ENCODE measurements around the gene TRIM6.
A peak's percentile ranks its signal among the peaks of the same experiment; 100 is the strongest.
"Not testable (repeated sequence)": the region's sequence is repeated elsewhere in the genome, so short reads cannot be mapped to it uniquely, and the experiment has no call there.

Gene TRIM6

DNA sequence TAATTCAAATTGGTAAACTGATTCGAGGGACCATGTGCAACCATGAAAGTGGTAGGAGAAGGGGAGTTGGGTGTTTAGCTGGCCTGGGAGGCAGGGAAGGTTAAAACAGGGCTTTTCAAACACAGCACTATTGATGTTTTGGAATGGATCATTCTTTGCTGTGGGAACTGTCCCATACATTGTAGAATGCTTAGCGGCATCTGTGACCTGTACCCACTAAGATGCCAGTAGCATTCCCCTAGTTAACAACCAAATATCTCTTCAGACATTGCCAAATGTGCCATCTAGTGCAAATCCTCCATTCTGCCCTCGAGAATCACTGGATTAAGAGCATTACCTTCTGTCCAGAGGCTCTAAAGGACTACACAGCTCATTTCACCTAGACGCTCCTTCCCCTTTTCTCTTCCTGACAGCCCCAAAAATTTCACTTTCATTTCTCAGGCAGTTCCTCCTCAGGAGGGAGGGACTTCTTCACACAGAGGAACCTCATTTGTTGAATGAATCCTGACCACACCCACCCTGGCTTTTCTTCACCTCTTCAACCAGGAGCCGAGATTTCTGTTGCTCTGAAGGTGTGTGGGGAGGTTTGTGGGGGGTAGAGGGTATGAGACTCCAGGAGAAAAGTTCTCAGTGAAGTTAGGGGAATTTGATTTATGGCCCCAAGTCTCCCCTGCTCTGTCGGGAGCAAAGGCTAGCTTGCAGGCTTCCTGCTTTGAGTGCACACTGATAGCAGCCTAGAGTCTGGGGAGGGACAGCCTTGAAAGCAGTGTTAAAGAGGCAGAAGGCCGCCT is 28.2 kb downstream of the TRIM6 start, which contains the start of gene TRIM34:
Gene TRIM34, plus strand, starts transcription at position 513 of the 791 bp plus-strand sequence. CDS start 7,331 bp downstream, outside the sequence.
- Mint-ChIP-seq H3K4me3 (peak within 1 kb of the TSS; percentile 96), H3K9me3 (no peaks in the 10 kb centered on the region), H3K27ac (peak within 1 kb of the TSS; percentile 94), H3K36me3 (ENCODE audit: low read depth) (peaks cover 4% of the 10 kb centered on the region), H3K4me1 (ENCODE audit: low read depth) (peaks cover 57% of the 10 kb centered on the region), H3K27me3 (no peaks in the 10 kb centered on the region)

DNA sequence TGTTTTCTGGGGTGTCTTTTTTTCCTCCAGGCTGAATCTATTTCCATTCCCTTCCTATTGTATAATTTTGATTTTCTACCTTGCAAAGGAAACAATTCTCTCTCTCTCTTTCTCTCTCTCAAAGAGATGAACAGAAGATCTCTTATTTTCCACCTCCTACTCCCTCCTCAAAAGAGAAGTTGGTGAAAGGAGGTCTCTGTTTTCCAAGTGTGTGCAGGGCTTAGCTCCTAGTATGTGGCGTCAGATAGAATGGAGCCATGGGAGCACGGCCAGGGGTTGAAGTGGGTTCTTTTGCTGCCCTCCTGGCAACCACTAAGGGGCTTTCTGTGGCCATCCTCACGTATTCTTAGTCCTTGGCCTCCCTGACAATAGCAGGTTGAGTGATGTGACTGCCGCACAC is 28.8 kb downstream of the TRIM6 start:
- Mint-ChIP-seq H3K4me1 (ENCODE audit: low read depth) (peaks cover 62% of the 10 kb centered on the region), H3K4me3 (peak overlapping the region; percentile 96), H3K9me3 (no peaks in the 10 kb centered on the region), H3K36me3 (ENCODE audit: low read depth) (peaks cover 4% of the 10 kb centered on the region), H3K27ac (peak overlapping the region; percentile 94), H3K27me3 (no peaks in the 10 kb centered on the region)

DNA sequence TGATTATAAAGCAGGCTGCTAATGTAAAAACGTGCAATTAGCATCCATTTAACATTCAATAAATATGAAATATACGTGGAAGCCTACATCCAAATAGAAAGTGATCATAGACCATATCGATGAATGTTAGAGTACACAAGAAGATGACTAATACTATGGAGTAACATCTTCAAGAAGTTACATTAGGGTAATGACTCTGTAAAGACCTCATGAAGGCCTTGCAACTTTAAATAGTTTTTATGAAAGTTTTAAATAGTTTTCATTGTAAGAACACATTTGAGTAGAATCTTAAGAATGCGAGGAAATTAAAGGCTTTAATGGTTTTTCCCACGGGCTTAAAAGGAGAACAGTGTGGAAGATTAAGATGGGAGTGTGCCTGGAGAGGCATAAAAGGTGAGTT is 29.8 kb downstream of the TRIM6 start:
- Mint-ChIP-seq H3K9me3 (no peaks in the 10 kb centered on the region), H3K27me3 (no peaks in the 10 kb centered on the region), H3K4me1 (ENCODE audit: low read depth) (peaks cover 71% of the 10 kb centered on the region), H3K4me3 (peak overlapping the region; percentile 96), H3K27ac (peak overlapping the region; percentile 94), H3K36me3 (ENCODE audit: low read depth) (peaks cover 4% of the 10 kb centered on the region)

DNA sequence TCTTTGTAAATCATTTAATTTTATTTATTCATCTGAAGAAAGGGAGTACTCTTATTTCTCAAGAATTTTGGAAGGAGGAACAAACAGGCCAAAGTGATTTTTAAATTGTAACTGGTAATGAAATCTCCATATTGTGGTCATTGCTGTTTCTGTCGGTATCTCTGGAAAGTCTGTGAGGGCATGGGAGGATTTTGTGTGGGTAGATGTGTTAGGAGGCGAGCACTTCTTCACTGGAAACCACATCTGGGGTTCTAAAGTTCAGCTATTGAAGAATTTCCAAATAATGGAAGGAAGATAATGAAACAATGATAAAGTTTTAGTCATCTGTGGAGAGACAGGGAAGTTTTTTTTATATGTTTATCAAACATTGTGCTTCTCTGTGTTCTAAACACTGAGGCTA is 35.0 kb downstream of the TRIM6 start:
- Mint-ChIP-seq H3K9me3 (no peaks in the 10 kb centered on the region), H3K27ac (peak overlapping the region; percentile 57), H3K4me3 (peak overlapping the region; percentile 25), H3K4me1 (ENCODE audit: low read depth) (peaks cover 60% of the 10 kb centered on the region), H3K36me3 (ENCODE audit: low read depth) (peaks cover 30% of the 10 kb centered on the region), H3K27me3 (no peaks in the 10 kb centered on the region)

DNA sequence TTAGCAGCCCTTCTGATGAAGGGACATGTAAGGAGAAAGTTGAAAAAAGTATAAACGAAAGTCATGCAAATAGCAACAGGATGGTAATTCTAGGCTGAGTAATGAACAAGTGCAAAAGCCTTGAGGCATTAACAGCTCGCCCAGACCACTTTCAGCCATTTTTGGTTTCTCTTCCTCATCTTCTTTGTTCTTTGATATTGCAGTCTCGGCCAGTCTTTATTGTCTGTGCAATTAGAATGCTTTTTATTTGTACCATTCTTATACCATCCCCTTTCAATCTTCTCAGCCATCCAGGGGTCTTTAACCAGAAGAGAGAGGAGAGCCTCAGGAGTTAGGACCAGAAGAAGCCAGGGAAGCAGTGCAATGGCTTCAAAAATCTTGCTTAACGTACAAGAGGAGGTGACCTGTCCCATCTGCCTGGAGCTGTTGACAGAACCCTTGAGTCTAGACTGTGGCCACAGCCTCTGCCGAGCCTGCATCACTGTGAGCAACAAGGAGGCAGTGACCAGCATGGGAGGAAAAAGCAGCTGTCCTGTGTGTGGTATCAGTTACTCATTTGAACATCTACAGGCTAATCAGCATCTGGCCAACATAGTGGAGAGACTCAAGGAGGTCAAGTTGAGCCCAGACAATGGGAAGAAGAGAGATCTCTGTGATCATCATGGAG is 35.7 kb downstream of the TRIM6 start:
- Mint-ChIP-seq H3K27me3 (no peaks in the 10 kb centered on the region), H3K9me3 (no peaks in the 10 kb centered on the region), H3K4me1 (ENCODE audit: low read depth) (peaks cover 53% of the 10 kb centered on the region), H3K36me3 (ENCODE audit: low read depth) (peaks cover 34% of the 10 kb centered on the region), H3K4me3 (peak overlapping the region; percentile 25), H3K27ac (peak overlapping the region; percentile 57)

DNA sequence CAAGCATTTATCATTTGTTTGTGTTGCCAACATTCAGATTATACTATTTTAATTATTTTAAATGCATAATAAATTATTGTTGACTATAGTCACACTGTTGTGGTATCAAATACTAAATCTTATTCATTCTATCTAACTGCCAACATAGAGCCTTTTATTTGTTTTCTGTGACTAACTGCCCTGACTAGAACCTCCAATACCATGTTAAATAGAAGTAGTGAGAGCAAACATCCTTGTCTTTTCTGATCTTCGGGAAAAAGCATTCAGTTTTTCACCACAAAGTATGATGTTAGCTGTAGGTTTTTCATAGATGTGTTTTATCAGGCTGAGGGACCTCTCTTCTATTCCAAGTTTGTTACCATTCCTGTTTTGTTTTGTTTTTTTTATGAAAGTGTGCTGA is 43.5 kb downstream of the TRIM6 start:
- Mint-ChIP-seq H3K4me3 (no peak overlapping the region), H3K36me3 (ENCODE audit: low read depth) (peaks cover 70% of the 10 kb centered on the region), H3K9me3 (no peaks in the 10 kb centered on the region), H3K27ac (no peak overlapping the region), H3K4me1 (ENCODE audit: low read depth) (peaks cover 11% of the 10 kb centered on the region), H3K27me3 (no peaks in the 10 kb centered on the region)

DNA sequence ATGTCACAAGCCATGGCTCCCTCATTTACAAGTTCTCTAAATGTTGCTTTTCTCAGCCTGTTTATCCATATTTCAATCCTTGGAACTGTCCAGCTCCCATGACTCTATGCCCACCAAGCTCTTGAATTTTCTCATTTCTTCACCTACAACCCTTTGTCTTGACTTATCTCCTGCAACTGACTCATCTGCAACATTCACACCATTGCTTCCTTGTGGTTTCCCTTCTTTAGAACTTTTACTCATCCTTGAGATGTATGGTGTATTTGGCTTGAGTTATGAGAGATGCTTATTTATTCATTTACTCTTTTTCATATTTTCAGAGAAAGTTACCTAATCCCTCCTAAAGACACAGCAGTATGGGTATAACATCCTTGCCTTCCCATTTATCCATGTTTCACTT is 47.1 kb downstream of the TRIM6 start:
- no peak overlapping the region for H3K4me3 Mint-ChIP-seq
- H3K4me1 Mint-ChIP-seq (ENCODE audit: low read depth) = peaks cover 11% of the 10 kb centered on the region
- no peaks in the 10 kb centered on the region for H3K9me3 Mint-ChIP-seq
- H3K36me3 Mint-ChIP-seq (ENCODE audit: low read depth) = peaks cover 44% of the 10 kb centered on the region
- peak overlapping the region; percentile 28 for H3K27ac Mint-ChIP-seq
- no peaks in the 10 kb centered on the region for H3K27me3 Mint-ChIP-seq

DNA sequence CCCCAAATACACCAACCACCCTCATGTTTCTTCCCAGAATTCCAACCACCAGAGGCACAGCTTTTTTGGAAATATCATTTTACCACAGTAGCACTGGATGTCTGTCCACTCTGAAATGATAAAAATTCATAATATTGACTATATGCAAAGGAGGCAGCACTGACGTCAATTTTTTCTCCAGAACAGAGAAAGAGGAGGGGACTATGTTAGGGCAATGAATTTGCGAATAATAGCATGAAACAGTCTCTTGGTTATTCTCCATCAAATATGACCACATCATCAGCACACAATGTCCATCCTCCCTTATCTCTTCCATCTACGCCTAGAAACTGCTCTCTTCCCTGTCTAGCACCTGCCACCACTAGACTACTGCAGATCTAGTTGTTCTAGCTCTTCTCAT is 49.7 kb downstream of the TRIM6 start:
- Mint-ChIP-seq H3K27ac (no peak overlapping the region), H3K4me1 (ENCODE audit: low read depth) (peaks cover 11% of the 10 kb centered on the region), H3K36me3 (ENCODE audit: low read depth) (peaks cover 26% of the 10 kb centered on the region), H3K27me3 (no peaks in the 10 kb centered on the region), H3K4me3 (no peak overlapping the region), H3K9me3 (no peaks in the 10 kb centered on the region)

DNA sequence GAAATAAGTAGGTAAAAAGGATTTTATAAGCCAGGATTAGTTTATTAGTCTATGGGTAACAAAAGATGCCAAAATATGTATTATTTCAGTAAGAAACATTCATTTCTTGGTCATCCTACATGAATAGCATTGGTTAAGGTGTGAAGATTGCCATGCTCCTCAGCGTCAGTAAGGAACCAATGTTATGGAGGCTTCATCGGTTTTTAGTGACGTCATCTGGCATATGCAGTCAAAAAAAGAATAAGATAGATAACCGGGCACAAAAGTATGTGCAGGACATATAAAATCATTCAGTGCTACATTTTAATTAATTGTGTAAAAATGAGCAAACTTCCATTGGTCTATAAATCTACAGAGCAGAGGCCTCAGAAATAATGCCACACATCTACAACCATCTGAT is 59.0 kb downstream of the TRIM6 start:
- Mint-ChIP-seq H3K27me3 (no peaks in the 10 kb centered on the region), H3K9me3 (peaks cover 4% of the 10 kb centered on the region), H3K4me3 (no peak overlapping the region), H3K36me3 (ENCODE audit: low read depth) (peaks cover 14% of the 10 kb centered on the region), H3K27ac (no peak overlapping the region), H3K4me1 (ENCODE audit: low read depth) (no peaks in the 10 kb centered on the region)

DNA sequence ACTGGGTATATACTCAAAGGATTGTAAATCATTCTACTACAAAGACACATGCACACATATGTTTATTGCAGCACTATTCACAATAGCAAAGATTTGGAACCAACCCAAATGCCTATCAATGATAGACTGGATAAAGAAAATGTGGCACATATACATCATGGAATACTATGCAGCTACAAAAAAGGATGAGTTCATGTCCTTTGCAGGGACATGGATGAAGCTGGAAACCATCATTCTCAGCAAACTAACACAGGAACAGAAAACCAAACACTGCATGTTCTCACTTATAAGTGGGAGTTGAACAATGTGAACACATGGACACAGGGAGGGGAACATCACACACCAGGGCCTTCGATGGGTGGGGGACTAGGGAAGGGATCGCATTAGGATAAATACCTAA is 60.5 kb downstream of the TRIM6 start:
- not testable (repeated sequence) for H3K27me3 Mint-ChIP-seq; H3K4me1 Mint-ChIP-seq (ENCODE audit: low read depth); H3K4me3 Mint-ChIP-seq; H3K27ac Mint-ChIP-seq; H3K9me3 Mint-ChIP-seq
- peaks cover 19% of the 10 kb centered on the region for H3K36me3 Mint-ChIP-seq (ENCODE audit: low read depth)

DNA sequence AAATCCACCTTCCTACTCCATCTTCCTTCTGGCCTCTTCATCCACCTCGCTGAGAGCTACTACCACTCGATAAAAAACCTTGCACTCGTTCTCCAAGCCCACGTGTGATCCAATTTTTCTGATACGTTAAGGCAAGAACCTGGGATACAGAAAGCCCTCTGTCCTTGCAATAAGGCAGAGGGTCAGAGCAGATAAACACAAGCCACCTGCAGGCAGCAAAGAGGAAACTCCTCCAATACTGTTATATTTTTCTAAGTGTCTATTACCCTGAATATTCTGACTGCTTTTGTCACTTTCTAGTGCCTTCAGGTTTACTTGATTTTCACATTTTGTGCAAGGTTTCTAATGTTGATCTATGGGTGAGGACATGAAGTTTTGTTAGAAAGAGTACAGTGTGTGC is 61.9 kb downstream of the TRIM6 start:
- Mint-ChIP-seq H3K9me3 (no peaks in the 10 kb centered on the region), H3K4me1 (ENCODE audit: low read depth) (no peaks in the 10 kb centered on the region), H3K27ac (no peak overlapping the region), H3K4me3 (no peak overlapping the region), H3K27me3 (no peaks in the 10 kb centered on the region), H3K36me3 (ENCODE audit: low read depth) (peaks cover 15% of the 10 kb centered on the region)
